GM12872 (cell line): ENCODE data around the gene MXD4.

Experiments
- TF ChIP-seq, protein P1 (sequence below): IDR thresholded peaks from 3 replicates; pipeline ENCODE4 v1.5.1; 2011; ENCODE audit warnings: low read depth, mild to moderate bottlenecking, low read length, moderate library complexity; ENCODE audit not compliant: insufficient read depth

MXD4 gene

DNA sequence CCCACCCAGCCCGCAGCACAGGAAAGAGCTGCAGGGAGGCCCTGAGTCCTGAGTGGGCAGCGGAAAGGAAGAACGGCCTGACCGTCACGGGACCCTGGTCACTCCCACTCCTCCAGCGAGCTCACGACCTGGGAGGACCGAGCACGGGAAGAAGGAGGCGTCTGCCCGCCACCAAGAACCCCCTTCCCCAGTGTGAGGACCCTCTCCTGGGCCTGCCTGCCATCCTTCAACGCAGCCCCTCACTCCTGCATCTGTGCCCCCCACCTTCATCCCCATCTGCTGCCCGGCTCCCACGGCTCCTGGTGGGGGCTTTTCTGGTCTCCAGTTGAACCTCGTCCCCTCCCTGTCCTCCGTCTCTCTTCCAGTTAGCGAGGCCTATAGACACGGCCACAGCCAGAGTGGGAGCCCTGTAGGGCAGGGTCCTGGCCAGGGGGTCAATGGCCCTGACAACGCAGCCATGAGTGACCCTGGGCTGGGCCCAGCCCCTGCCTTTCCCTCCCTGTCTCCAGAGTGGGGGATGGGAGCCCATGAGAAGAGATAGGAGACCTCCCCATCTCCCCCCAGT, 41.3 kb upstream of the MXD4 start:
- TF ChIP-seq, protein P1, sequence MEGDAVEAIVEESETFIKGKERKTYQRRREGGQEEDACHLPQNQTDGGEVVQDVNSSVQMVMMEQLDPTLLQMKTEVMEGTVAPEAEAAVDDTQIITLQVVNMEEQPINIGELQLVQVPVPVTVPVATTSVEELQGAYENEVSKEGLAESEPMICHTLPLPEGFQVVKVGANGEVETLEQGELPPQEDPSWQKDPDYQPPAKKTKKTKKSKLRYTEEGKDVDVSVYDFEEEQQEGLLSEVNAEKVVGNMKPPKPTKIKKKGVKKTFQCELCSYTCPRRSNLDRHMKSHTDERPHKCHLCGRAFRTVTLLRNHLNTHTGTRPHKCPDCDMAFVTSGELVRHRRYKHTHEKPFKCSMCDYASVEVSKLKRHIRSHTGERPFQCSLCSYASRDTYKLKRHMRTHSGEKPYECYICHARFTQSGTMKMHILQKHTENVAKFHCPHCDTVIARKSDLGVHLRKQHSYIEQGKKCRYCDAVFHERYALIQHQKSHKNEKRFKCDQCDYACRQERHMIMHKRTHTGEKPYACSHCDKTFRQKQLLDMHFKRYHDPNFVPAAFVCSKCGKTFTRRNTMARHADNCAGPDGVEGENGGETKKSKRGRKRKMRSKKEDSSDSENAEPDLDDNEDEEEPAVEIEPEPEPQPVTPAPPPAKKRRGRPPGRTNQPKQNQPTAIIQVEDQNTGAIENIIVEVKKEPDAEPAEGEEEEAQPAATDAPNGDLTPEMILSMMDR, result no peak

DNA sequence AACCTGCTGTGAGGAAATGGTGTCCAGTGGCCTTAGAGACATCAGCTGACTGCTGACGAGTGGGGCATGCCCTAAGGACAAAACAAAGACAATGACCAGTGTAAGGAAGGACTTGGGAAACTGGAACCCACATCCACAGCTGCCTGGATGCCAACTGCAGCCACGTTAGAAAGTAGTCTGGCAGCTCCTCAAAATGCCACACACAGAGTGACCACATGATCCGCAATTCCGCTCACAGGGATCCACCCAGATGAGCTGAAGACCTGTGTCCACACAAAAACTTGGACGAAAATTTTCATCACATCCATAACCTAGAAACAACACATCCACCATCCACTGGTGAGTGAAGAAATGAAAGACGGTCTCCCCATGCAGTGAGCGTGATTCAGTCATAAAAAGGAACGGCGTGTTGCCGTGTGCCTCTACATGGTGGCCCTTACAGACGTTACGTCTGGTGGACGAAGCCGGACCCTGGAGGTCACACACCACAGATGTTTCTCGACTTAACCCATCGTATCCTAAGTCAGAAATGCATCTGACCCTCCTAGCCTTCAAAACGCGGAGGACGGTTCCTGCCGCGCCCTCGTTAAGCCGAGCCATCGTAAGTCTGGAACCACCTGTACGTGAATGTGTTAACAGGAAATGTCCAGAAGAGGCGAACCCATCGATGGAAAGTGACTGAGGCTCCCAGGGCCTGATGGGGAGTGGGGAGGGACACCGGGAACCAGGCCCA, 40.6 kb upstream of the MXD4 start:
- TF ChIP-seq, protein P1, result no peak

DNA sequence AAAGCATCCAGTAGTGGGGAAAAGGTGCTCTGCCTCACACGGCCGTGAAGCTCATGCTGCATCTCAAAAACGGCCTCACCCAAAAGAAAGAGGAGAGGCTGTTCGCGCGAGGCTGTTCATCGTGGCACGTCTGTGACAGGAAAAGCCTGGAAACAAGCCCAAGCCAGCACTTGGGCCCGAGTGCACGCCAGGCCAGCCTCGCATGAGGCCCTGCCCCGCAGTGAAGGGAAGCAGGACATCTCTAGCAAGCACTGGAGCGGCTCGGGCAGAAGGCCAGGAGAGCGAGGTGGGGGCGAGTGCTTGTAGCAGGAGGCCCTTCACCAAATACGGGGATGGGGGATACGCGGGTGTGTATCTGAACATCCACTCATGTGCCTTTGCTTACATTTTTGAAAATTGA, 39.9 kb upstream of the MXD4 start:
- TF ChIP-seq, protein P1, result no peak

DNA sequence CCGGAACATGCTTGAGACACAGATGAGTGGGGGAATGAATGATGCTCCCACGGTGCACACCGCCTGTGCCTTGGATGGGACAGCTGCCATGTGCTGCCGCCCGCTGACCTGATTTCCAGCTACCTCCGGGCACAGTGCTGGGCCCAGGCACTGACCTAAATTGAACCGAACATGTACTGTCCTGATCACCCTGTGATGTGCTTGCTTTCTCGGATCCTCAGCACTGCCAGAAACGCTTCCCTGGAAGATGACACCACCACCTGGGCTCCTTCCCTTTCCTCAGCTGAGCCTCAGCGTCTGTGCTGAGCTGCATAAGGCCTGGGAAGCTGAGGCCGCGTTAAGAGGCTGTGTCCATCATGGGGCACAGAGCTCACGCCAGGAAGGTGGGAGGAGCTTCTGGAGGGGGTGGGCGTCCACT, 39.3 kb upstream of the MXD4 start:
- TF ChIP-seq, protein P1, result no peak

DNA sequence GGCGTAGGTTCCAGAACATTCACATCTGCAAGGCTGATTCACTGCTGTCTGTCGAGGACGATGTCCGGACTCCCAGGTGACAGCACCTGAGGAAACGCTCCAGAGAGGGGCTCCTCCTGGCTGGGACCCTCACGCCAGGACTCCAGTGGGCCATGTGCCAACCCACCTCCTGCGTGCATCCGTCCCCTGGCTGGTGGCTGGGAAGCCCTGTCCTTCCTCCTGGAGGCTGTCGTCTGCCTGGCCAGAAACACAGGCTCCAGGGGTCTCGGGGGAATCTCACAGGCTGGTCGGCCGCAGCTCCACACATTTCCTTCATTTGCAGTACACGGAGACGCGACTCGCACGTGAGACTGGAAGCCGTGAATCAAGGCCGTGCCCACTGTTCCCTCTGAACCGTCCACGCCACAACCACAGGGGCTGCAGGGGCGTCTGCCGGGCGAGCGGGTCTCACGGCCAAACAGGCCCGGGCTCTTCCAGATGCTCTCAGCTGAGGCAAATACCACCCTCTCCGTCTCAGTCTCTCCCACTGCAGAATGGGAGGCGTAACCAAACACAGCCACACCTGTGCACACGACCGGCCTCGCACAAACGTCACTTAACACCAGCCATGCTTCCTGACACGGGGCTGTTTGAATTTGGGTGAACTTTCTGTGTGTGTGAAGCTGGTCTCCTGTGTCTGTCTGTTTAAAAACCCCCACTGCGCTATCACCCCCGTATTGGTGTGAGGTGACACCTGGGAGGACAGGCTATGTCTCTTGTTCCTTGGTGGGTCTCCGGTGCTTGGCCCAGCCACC, 38.7 kb upstream of the MXD4 start:
- TF ChIP-seq, protein P1, result no peak

DNA sequence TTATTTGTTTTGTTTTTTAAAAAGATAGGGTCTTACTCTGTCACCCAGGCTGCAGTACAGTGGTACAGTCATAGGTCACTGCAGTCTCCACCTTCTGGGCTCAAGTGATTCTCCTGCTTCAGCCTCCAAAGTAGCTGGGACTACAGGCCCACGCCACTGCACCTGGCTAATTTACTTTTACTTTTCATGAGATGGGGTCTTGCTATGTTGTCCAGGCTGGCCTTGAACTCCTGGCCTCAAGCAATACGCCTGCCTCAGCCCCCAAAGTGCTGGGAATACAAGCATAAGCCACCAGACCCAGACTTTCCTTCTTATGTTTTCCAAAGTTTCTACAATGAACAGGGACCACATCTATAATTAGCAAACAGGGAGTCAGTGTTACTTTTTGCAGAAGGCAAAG, 37.9 kb upstream of the MXD4 start:
- TF ChIP-seq, protein P1, result no peak

DNA sequence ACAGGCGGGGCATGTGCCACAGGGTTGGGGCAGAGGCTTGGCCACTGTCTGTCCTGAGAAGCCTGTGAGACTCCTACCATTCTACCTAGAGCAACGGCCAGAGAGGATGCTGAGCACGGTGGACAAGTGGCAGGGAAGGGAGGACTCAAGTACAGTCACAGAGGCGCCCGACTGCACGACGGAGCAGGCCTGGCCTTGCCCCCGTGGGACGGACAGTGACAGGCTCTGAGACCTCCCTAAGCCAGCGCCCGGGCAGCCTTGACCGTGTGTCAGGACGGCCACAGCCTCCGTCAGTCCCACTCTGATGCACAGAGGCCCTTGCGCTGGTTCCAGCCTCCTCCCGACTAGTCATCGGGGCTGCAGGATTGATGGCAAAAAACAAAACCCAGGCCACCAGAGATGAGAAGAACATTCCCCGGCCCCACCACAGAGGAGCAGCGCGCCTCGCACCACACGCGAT, 36.7 kb upstream of the MXD4 start:
- TF ChIP-seq, protein P1, result no peak
